GM06990 (cell line): ENCODE results near the gene WDR5.

Experiments
- DNase-seq: peaks from one replicate; pipeline ENCODE4 v3.0.0-alpha.2; 2011; ENCODE audit not compliant: insufficient read length; ENCODE audit errors: extremely low read depth
- H3K27me3 ChIP-seq: replicated peaks from 2 replicates; pipeline ENCODE4 v1.6.0; 2011; ENCODE audit warnings: low read length; ENCODE audit not compliant: control insufficient read depth, insufficient read depth
- H3K36me3 ChIP-seq: 2 replicates; pipeline ENCODE4 v1.5.1; 2011; ENCODE audit warnings: low read length; ENCODE audit not compliant: control insufficient read depth, insufficient read depth
- H3K4me3 ChIP-seq: replicated peaks from 2 replicates; pipeline ENCODE4 v1.5.1; 2011; ENCODE audit warnings: low read depth, mild to moderate bottlenecking, control low read depth, low read length
- CTCF ChIP-seq: IDR thresholded peaks from 2 replicates; pipeline ENCODE4 v1.5.1; 2011; ENCODE audit warnings: low read length, control low read depth, mild to moderate bottlenecking, inconsistent platforms; ENCODE audit not compliant: insufficient read depth, poor library complexity, severe bottlenecking

WDR5 gene

DNA sequence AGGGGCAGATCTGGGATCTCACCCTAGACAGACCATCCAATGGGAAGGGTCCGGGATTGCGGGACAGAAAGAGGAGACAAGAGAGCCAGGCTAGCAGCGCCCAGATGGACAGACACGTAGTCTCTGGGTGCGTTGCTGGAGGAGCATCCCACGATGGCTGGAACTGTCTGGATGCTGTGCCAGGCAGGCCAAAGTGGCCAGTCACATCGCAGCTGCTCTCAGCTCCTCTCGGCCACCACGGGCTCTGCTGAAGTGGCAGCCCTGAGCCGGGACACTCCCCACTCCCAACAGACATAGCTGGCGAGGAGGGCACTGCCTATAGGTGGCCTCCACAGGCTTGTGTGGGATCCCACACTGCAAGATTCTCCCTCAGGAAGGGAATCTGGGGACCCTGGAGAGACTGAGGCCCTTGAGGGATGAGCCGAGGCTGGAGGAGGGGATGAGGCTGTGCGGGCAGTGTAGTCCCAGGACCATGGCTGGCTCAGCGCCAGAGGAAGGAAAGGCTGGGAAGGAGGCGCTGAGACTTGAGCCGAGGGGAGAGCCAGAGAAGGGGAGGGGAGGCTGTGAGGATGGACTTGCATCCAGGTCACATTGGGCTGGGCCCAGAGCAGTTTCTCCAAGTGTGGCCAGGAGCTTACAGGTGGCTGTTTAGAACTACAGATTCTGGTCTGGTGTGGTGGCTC lies 10.3 kb upstream of the WDR5 start:
- no peaks in the 10 kb centered on the region for H3K27me3 ChIP-seq
- no peaks in the 10 kb centered on the region for H3K36me3 ChIP-seq
- no peak for DNase-seq

GRCh38 chr9:134126373-134126772 lies 9.5 kb upstream of the WDR5 start:
- H3K4me3 ChIP-seq = no peak overlapping the region
- no peak for DNase-seq
- TF ChIP-seq CTCF = no peak
- no peaks in the 10 kb centered on the region for H3K36me3 ChIP-seq
- no peaks in the 10 kb centered on the region for H3K27me3 ChIP-seq

More for the DNA sequence above, 10.3 kb upstream of the WDR5 start:
- H3K4me3 ChIP-seq = no peak overlapping the region
- no peak for TF ChIP-seq CTCF

GRCh38 chr9:134127065-134127580 lies 8.8 kb upstream of the WDR5 start:
- Histone ChIP-seq H3K36me3 (no peaks in the 10 kb centered on the region), H3K27me3 (no peaks in the 10 kb centered on the region), H3K4me3 (no peak overlapping the region)
- TF ChIP-seq CTCF = no peak
- DNase-seq = no peak

DNA sequence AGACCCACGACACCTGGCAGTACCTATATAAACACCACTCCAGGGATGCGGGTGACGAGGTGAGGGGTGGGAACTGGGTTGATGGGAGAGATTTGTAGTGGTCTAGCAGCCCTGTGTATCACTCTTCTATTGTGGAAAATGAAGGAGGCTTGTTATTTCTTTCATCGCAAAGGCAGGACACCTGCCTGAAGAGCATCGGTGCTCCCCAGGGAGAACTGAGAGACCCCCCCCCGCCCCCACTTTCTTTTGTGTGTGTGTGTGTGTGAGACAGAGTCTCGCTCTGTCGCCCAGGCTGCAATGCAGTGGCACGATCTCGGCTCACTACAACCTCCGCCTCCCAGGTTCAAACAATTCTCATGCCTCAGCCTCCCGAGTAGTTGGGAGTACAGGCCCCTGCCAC lies 8.3 kb upstream of the WDR5 start:
- no peak for TF ChIP-seq CTCF
- no peaks in the 10 kb centered on the region for H3K27me3 ChIP-seq
- DNase-seq = no peak
- H3K36me3 ChIP-seq = no peaks in the 10 kb centered on the region
- H3K4me3 ChIP-seq = no peak overlapping the region

DNA sequence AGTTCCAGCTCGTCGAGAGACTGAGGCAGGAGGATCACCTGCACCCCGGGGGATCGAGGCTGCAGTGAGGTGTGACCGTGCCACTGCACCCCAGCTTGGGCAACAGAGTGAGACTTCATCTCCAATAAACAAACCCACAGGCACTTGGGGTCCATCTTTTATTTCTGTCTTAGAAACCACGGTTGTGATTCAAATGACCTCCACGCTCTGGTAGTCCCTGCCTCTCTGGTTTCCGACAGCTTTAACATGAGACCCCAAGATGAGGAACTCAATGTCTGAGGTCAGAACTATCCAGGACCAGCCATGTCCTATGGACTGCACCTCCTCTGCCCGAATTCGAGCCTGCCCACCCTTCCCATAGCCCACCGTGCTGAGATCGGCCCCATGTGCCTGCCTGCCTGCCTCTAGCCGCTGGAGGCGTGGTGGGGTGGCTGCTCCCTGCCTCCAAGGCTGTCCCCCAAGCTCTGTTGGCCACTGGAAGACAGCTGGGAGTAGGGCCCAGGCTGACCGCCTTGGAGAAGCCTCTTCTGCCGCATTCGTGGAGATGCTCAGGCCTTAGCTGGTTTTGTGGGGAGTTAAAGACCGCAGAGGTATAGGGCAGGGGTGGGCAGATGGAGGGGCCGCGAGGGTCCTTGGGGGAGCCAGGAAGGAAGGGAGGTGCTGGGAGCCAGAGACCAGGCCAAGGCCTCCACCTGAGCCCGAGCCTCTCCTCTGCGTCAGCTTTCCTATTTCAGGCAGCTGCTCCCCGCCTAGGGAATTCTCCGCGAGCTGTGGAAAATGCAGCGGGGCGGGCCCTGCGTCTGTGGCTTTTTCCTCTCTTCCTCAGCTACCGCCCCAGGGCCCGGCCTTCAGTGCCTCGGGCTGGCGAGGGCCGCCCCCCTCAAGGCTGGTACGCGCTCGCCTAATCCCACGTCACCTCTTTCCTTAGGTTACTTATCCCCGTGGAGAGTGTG lies 6.9 kb upstream of the WDR5 start:
- Histone ChIP-seq H3K27me3 (no peaks in the 10 kb centered on the region), H3K4me3 (no peak overlapping the region), H3K36me3 (no peaks in the 10 kb centered on the region)
- no peak for DNase-seq
- no peak for TF ChIP-seq CTCF
